Right atrium auricular region (tissue), 2 donors: ENCODE data around the gene ADAM10. TPM values are rescaled to one million over a fixed set of nuclear protein-coding genes. Genes with fewer than 3 reads are reported as not detected.

Source experiments
- DNase-seq: peaks from one replicate; pipeline ENCODE4 v3.0.0-alpha.2; 2019; ENCODE audit warnings: low spot score
- H3K27ac ChIP-seq, 2 donors: fragments of 200-600 bp; sonication (generic); 1 replicate in 1 of 2; 2 replicates in 1 of 2; pipeline ENCODE4 v1.5.1; 2016 to 2019
- H3K27me3 ChIP-seq, 2 donors: fragments of 200-600 bp; sonication (generic); one replicate each; pipeline versions ENCODE4 v1.5.1 to v1.6.0; 2017 to 2019
- H3K36me3 ChIP-seq: fragments of 200-600 bp; sonication (generic); one replicate; pipeline ENCODE4 v1.5.1; 2016
- H3K4me1 ChIP-seq, 2 donors: fragments of 200-600 bp; sonication (generic); one replicate each; pipeline versions ENCODE4 v1.5.1 to v1.6.0; 2017 to 2019
- H3K4me3 ChIP-seq, 2 donors: fragments of 200-600 bp; sonication (generic); 1 replicate in 1 of 2; 2 replicates in 1 of 2; pipeline ENCODE4 v1.5.1; 2017 to 2019; ENCODE audit warnings: mild to moderate bottlenecking in 1 of 2, moderate library complexity in 1 of 2
- H3K9me3 ChIP-seq, 2 donors: fragments of 200-600 bp; sonication (generic); one replicate each; pipeline ENCODE4 v1.5.1; 2019
- total RNA-seq, 2 donors: library from RNA; depleted of rRNA; stranded (reverse); fragments of >200 nt; gene quantifications; one replicate each; pipeline ENCODE4 v1.1.0, GENCODE V29; 2016
- TF ChIP-seq, protein P1 (sequence below), 2 donors: fragments of 200-600 bp; sonication (generic); IDR thresholded peaks; one replicate each; pipeline ENCODE4 v1.5.1; 2019; ENCODE audit warnings: antibody characterized with exemption in 2 of 2

ADAM10 gene
- total RNA-seq, 2 donors from 2014 or later: 40.8 to 42.0 TPM

- DNase-seq: no peak
- H3K27me3 ChIP-seq: no peaks in the 10 kb centered on the region
- H3K36me3 ChIP-seq: no peaks in the 10 kb centered on the region
- H3K4me1 ChIP-seq: peaks cover 0 to 29% of the 10 kb centered on the region in 2 donors
- no peaks in the 10 kb centered on the region for H3K9me3 ChIP-seq
- no peak overlapping the region for H3K27ac ChIP-seq
- TF ChIP-seq, protein P1, sequence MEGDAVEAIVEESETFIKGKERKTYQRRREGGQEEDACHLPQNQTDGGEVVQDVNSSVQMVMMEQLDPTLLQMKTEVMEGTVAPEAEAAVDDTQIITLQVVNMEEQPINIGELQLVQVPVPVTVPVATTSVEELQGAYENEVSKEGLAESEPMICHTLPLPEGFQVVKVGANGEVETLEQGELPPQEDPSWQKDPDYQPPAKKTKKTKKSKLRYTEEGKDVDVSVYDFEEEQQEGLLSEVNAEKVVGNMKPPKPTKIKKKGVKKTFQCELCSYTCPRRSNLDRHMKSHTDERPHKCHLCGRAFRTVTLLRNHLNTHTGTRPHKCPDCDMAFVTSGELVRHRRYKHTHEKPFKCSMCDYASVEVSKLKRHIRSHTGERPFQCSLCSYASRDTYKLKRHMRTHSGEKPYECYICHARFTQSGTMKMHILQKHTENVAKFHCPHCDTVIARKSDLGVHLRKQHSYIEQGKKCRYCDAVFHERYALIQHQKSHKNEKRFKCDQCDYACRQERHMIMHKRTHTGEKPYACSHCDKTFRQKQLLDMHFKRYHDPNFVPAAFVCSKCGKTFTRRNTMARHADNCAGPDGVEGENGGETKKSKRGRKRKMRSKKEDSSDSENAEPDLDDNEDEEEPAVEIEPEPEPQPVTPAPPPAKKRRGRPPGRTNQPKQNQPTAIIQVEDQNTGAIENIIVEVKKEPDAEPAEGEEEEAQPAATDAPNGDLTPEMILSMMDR (IDR thresholded peaks at IDR 0.05): no peak
- H3K4me3 ChIP-seq: no peak overlapping the region
These were observed 25.0 kb downstream of the ADAM10 start for GRCh38 chr15:58724466-58724865.

GRCh38 chr15:58717357-58717756 is 32.1 kb downstream of the ADAM10 start:
- Histone ChIP-seq H3K27me3 (no peaks in the 10 kb centered on the region), H3K4me3 (no peak overlapping the region), H3K27ac (no peak overlapping the region), H3K9me3 (no peaks in the 10 kb centered on the region), H3K4me1 (peaks cover 0 to 18% of the 10 kb centered on the region in 2 donors), H3K36me3 (peaks cover 9% of the 10 kb centered on the region)
- no peak for DNase-seq
- TF ChIP-seq, protein P1 (IDR thresholded peaks at IDR 0.05): no peak

GRCh38 chr15:58716027-58716426 is 33.5 kb downstream of the ADAM10 start:
- Histone ChIP-seq H3K9me3 (no peaks in the 10 kb centered on the region), H3K27ac (no peak overlapping the region), H3K4me3 (no peak overlapping the region), H3K36me3 (peaks cover 9% of the 10 kb centered on the region), H3K4me1 (peaks cover 0 to 8% of the 10 kb centered on the region in 2 donors), H3K27me3 (no peaks in the 10 kb centered on the region)
- no peak for DNase-seq
- TF ChIP-seq, protein P1 (IDR thresholded peaks at IDR 0.05): no peak

GRCh38 chr15:58715266-58715917 is 34.1 kb downstream of the ADAM10 start:
- DNase-seq: no peak
- Histone ChIP-seq H3K4me1 (peaks cover 0 to 2% of the 10 kb centered on the region in 2 donors), H3K27me3 (no peaks in the 10 kb centered on the region), H3K27ac (no peak overlapping the region), H3K4me3 (no peak overlapping the region), H3K9me3 (no peaks in the 10 kb centered on the region), H3K36me3 (peaks cover 9% of the 10 kb centered on the region)
- TF ChIP-seq, protein P1 (IDR thresholded peaks at IDR 0.05): no peak

- Histone ChIP-seq H3K27me3 (no peaks in the 10 kb centered on the region), H3K4me3 (no peak overlapping the region), H3K9me3 (no peaks in the 10 kb centered on the region), H3K27ac (no peak overlapping the region), H3K36me3 (no peaks in the 10 kb centered on the region), H3K4me1 (no peaks in the 10 kb centered on the region)
- TF ChIP-seq, protein P1 (IDR thresholded peaks at IDR 0.05): no peak
- no peak for DNase-seq
These were observed 38.8 kb downstream of the ADAM10 start for GRCh38 chr15:58710701-58711100.

GRCh38 chr15:58707397-58707796 is 42.1 kb downstream of the ADAM10 start:
- H3K4me3 ChIP-seq: no peak overlapping the region
- H3K27ac ChIP-seq: no peak overlapping the region
- no peak for DNase-seq
- H3K4me1 ChIP-seq: peaks cover 0 to 9% of the 10 kb centered on the region in 2 donors
- H3K36me3 ChIP-seq: no peaks in the 10 kb centered on the region
- H3K9me3 ChIP-seq: no peaks in the 10 kb centered on the region
- TF ChIP-seq, protein P1 (IDR thresholded peaks at IDR 0.05): no peak
- H3K27me3 ChIP-seq: no peaks in the 10 kb centered on the region
